GM18499 (cell line): ENCODE results near the gene MCTP2.
"Not testable (repeated sequence)": the region's sequence is repeated elsewhere in the genome, so short reads cannot be mapped to it uniquely, and the experiment has no call there.

Experiments
- ATAC-seq: cut with Tn5 transposase; IDR thresholded peaks from one replicate; pipeline ENCODE4 v1.9.1; 2021; ENCODE audit warnings: moderate number of reproducible peaks; ENCODE audit not compliant: insufficient read depth, unreplicated experiment

The MCTP2 gene

GRCh38 chr15:94493176-94493575 lies 261.8 kb downstream of the MCTP2 start:
- no peak for ATAC-seq

GRCh38 chr15:94493586-94493985 lies 262.2 kb downstream of the MCTP2 start:
- not testable (repeated sequence) for ATAC-seq

- ATAC-seq, result no peak
Measured at GRCh38 chr15:94494732-94495131, 263.4 kb downstream of the MCTP2 start.

GRCh38 chr15:94503293-94503692 lies 271.9 kb downstream of the MCTP2 start:
- no peak for ATAC-seq

GRCh38 chr15:94509259-94509658 lies 277.9 kb downstream of the MCTP2 start:
- ATAC-seq, result no peak

GRCh38 chr15:94522125-94522524 lies 290.8 kb downstream of the MCTP2 start:
- ATAC-seq, result no peak

- no peak for ATAC-seq
Measured at GRCh38 chr15:94523873-94524272, 292.5 kb downstream of the MCTP2 start.

- ATAC-seq, result no peak
Measured at GRCh38 chr15:94524565-94524964, 293.2 kb downstream of the MCTP2 start.

- no peak for ATAC-seq
Measured at GRCh38 chr15:94526071-94526689, 294.8 kb downstream of the MCTP2 start.

GRCh38 chr15:94532226-94532625 lies 300.9 kb downstream of the MCTP2 start:
- no peak for ATAC-seq
